ENCODE data around the gene YBEY.

Gene YBEY

DNA sequence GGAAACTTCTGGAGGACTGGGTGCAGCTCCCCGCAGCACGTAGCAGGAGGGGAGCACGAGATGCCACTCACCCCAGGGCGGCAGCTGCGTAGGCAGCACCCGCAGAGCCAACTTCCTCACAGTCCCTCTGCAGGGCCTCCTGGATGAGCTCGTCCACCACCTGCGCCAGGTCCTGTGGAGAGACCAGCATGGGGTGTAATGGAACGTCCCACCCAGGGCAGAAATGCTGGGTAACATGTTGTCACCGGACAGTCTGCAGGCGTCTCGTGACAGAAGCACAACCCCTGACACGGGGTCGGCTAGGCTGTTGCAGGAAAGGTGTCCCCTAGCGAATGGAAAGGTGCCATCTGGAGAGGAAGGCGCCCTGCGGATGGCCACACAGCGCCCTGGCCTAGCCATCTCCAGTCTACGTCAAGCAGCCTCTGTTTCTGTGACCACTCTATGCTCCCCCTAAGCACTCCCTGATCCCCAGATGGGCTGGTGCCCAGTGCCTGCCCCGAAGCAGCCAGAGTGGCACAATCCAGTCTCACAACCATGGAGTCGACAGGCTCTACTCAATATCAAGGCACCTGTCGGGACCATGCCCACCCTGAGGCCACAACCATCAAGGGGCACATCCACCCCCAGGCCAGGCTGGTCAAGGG lies 22.0 kb upstream of the YBEY start:
- no peak overlapping the region for H3K4me3 ChIP-seq (ENCODE audit: low read depth, low read length)

DNA sequence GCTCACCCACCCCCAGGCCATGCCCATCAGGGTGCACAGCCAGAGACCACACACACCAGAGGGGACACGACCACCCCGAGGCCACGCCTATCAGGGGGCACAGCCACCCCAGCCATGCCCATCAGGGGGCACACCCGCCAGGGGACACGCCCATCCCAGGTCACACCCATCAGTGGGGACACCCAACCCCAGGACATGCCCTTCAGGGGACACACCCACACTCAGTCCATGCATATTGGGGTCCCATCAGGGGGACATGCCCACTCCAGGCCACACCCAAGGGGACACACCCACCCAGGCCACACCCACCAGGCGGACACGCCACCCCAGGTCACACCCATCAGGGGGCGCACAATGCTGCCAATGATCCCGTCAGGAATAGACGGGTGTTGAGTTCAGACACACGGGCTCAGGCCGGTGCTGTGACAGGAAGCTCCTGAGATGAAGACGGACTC lies 21.4 kb upstream of the YBEY start:
- no peak overlapping the region for H3K4me3 ChIP-seq (ENCODE audit: low read depth, low read length)

DNA sequence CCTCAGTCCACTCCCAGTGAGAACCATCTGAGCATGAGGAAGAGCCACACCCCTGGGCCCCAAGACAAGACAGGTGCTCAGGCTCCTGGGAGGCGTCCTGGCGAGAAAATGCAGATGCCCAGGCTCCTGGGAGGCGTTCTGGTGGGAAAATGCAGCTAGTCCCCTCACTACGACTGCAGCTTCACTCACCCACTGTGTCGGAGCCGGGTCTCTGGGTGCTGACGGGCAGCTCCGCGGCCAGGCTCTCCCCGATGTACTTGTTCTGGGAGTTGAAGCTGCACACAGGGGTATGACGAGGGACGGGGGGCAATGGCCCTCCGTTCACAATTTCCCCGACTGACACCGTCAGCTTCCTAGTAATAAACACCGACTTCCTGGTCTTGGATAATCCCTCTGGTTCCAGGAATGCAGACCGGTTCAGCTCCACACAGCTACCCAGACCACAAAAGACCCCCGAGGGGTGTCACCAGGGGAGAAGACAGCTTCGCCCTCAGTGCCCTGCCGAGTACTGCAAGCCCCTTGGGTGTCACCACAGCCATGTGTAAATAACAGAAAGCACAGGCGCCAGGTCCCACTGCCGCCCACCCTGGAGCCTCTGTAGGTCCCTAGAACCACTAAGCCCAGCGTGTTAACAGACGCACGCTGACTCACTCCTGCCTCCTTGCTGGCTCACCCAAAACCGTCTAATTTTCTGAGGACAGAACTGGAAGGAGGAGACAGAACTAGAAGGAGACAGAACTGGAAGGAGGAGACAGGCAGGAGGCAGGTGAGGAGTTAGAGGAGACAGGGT lies 20.2 kb upstream of the YBEY start:
- no peak overlapping the region for H3K4me3 ChIP-seq (ENCODE audit: low read depth, low read length)

DNA sequence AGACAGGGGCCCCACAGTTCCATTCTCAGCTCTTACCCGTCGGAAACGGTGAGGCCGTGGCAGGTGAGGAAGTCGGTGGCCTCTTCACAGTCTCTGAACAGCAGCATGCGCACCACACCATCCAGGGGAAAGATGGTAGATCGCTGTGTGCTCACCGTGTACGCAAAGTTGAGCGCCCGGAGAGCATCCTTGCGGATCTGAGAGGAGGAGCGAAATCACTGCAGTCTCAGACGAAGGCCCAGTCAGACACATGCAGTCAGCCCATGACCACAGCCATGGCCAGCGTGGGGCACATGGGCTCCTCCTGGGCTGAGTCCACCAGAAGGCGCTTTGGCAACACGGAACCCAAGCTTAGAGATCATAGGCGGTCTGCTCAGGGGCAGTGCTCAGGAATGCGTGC lies 19.2 kb upstream of the YBEY start:
- no peak overlapping the region for H3K4me3 ChIP-seq (ENCODE audit: low read depth, low read length)

DNA sequence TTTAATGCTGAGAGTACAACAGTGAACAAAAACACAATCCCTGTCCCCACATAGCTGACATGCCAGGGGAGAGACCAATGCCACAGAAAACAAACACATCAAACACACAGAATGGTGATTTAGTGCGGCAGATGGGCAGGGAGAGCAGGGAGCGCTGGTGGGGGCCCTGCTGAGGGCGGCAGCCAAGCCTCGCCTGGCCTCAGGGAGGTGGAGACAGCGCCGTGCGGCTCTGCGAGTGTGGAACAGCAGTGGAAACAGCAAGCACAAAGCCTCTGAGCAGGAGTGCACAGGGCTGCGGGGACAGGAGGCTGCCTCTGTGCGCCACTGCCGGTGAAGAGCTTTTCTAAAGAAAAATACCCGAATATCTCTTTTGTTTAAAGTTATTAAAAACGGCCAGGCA lies 17.8 kb upstream of the YBEY start:
- no peak overlapping the region for H3K4me3 ChIP-seq (ENCODE audit: low read depth, low read length)

DNA sequence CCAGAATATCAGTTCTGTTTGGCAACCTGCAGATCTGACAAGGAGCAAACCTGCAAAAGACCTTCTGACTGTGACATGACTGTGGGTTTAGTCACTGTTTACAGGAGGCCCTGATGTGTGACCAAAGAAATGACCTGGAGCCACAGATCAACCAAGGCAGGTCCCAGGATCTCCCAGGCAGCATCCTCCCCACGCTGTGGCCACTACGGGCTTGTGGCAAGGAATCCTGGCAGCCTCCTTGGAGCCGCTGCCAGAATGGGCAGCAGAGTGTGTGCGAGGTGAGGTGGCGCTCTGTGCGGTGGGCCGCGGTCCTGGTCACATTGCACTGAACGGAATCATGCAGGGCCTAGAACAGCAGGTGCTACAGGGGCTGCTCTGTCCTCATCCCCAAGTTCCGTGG lies 16.7 kb upstream of the YBEY start:
- no peak overlapping the region for H3K4me3 ChIP-seq (ENCODE audit: low read depth, low read length)

DNA sequence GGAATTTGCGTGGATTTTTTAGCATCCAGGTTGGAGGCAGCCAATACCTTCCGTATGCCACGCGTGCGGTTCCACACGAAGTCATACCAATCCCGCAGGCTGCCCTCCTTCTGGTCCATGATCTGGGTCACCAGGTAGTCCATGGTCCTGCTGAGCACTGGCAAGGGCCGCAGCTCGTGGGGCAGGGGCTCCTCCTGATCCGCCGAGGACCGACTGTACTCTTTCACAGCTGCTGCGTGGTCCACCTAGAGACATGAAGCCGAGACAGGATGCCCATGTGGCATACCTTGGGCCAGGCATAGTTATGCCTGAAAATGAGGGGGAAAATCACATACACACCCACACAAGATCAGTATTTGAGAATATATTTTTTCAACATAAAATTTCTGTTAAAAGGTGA lies 12.8 kb upstream of the YBEY start:
- no peak overlapping the region for H3K4me3 ChIP-seq (ENCODE audit: low read depth, low read length)

DNA sequence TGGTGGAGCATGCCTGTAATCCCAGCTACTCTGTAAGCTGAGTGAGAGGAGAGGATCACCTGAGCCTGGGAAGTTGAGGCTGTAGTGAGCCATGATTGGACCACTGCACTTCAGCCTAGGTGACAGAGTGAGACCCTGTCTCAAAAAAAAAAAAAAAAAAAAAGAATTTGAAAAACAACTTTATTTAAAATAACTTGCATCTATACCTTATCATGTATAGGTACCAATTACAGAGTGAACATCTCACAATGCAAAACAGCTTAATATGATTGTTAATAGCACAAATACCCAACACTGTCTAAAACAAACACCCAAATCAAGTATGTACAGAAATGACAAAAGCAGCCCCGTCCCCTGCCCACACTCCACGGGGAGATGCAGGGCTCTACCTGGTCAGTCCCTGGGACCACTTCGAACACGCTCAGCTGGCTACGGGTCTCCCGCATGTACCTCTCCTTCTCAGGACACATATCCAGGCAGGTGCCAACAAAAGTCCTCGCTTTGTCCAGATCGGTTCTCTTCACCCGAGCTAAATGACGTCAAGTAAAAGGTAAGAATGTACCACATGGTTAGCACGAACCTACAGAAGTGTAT lies 11.2 kb upstream of the YBEY start:
- no peak overlapping the region for H3K4me3 ChIP-seq (ENCODE audit: low read depth, low read length)

DNA sequence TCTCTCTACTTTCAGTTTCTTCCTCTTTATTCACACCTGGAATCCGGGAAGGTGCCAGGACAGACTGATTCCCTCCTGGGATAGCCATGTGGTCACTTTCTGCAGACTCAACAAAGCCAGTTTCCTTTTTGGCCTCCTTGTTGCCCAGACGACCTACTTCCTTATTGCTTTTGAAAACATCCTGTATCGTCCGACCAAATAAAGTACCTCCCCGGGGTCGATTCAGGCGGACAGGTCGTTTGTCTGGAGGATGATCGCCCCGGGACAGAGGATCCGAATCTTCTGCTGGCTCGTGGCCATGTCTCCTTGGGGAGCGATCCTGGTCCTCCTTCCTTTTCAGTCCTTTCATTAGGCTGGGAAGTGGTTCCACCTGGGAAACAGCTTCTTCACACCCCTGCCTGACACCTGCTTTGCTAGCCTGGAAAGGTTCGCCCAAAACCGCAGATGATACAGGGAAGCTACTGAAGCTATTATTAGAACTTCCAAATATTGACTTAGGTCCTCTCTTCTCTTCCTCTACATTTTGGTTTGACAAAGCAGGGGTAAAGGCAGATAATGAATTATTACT lies 2.0 kb upstream of the YBEY start:
- no peak overlapping the region for H3K4me3 ChIP-seq (ENCODE audit: low read depth, low read length)

DNA sequence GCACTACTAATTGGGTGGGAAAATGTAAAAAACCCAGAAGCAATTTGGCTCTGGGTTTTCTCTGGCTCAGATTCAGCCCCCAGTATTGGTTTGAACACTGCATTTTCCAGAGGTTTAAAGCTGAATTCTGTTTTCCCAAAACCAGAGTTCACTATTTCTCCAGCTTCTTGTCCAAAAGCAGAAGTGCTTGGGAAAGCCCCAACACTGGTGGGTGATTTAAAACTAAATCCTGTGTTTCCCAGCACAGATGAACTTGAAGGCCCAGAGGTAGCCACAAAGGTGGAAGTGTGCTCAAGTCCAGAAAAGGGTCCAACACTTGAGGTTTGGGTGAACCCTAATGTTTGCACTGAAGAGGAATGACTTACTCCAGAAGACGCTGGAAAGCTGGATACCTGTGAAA lies 1.4 kb upstream of the YBEY start:
- peak overlapping the region; percentile 77 for H3K4me3 ChIP-seq (ENCODE audit: low read depth, low read length)

DNA sequence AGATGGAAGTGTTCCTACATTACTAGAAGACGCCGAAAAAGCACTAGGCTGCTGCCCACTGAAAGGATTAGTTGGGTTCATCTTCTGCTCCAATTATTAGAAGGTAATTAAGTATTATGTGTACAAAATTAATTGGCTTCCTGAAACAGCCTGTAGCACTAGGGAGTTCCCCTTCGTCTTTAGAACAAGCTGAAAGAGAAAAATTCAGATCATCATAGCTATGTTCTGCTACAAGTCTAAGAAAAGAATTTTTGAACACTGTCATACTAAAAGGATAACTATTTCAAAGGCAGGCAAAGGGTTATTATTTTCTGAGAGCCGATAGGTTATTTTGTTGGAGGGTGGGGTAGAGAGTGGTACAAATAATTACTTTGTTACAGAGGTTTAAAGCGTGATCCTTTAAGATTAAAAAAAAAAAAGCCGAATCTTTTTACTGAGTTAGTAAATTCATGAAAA lies 908 bp upstream of the YBEY start, which contains the start of gene MCM3AP:
MCM3AP (minus strand) TSS at position 406 of the 456 bp plus-strand sequence; CDS start at position 81, 325 bp downstream.
- H3K4me3 ChIP-seq (ENCODE audit: low read depth, low read length): peak within 1 kb of the TSS; percentile 77

DNA sequence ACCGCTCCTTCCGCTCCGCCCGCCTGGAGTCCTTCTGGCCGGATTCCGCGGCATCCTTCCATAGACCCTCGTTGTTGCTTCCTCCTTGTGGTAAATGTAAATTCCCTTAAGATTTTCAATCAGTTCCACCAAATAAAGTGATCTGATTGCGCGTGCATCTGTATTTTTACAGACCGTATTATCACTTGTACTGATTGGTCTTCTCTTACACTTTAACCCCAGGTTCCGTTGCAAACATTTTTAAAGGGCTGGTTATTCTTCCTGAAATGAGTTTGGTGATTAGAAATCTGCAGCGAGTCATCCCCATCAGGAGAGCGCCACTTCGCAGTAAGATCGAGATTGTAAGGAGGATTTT lies 483 bp downstream of the YBEY start:
- H3K4me3 ChIP-seq (ENCODE audit: low read depth, low read length): peak overlapping the region; percentile 77

DNA sequence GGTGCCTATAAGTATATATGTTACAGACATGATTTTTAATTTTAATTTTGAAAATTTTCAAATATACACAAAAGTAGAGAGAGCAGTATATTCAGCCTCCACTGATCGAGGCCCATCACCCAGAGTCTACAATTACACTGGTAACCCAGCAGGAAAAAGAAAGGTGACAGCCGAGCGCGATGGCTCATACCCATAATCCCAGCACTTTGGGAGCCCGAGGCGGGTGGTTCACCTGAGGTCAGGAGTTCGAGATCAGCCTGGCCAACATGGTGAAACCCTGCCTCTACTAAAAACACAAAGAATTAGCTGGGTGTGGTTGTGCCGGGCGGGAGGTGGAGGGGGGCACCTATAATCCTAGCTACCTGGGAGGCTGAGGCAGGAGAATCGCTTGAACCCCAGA lies 1.4 kb downstream of the YBEY start:
- no peak overlapping the region for H3K4me3 ChIP-seq (ENCODE audit: low read depth, low read length)

DNA sequence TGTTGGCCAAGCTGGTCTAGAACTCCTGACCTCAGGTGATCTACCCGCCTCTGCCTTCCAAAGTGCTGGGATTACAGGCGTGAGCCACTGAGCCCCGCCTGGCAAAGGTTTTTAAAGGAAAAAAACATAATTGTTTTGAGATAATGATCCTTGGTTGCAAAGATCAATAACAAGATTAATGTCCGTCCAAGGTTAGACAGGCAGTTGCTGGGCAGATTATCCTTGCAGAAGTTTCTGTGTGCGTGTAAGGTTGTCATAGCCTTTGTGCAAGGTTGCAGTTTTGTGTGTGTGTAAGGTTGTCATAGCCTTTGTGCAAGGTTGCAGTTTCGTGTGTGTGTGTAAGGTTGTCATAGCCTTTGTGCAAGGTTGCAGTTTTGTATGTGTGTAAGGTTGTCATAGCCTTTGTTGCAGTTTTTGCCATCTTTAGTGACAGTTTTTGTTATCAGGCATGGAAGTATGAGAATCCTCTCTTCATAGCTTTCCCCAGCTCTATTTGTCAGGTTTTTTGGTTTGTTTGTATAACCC lies 3.6 kb downstream of the YBEY start:
- H3K4me3 ChIP-seq (ENCODE audit: low read depth, low read length): no peak overlapping the region

DNA sequence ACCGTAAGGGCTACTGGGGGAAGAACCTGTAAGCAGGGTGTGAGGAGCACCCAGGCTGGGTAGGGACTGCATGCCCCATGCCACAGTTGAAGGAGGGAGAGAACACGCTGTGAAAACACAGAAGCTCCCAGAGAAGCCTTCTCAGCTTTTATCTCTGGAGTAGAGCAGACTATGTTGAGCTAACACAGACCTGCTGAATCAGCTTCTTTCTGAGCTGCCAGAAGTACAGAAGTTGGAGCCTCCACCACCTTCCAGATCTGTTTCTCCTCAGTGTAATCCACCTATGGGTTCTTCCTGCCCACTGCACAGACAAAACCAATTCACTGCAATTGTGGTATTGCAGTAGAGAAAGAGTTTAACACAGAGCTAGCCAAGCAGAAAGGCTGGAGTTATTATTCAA lies 5.4 kb downstream of the YBEY start:
- H3K4me3 ChIP-seq (ENCODE audit: low read depth, low read length): no peak overlapping the region

DNA sequence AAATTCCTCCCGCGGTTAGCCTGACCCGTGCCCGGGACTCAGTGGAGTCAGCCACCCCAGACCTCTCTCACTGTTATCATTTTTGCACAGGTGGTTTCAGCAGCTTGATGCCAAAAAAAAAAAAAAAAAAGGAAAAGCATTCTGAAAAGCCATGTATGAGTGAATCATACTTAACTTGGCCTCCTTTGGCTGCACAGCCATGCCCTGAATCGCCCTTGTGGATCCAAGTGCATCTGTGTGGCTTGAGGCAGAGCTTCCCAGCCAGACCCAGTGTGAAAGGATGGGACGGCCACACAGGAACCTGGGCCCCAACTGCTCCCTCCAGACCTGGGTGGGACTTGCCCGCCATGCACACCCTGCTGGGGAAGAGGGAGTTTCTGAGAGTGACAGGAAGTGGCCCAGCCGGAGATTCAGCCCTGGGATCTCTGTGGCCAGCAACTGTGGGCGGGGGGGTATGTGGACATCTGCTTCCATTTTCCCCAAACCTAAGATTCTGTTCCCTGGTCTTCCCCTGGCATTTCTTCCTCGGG lies 8.6 kb downstream of the YBEY start:
- H3K4me3 ChIP-seq (ENCODE audit: low read depth, low read length): no peak overlapping the region

DNA sequence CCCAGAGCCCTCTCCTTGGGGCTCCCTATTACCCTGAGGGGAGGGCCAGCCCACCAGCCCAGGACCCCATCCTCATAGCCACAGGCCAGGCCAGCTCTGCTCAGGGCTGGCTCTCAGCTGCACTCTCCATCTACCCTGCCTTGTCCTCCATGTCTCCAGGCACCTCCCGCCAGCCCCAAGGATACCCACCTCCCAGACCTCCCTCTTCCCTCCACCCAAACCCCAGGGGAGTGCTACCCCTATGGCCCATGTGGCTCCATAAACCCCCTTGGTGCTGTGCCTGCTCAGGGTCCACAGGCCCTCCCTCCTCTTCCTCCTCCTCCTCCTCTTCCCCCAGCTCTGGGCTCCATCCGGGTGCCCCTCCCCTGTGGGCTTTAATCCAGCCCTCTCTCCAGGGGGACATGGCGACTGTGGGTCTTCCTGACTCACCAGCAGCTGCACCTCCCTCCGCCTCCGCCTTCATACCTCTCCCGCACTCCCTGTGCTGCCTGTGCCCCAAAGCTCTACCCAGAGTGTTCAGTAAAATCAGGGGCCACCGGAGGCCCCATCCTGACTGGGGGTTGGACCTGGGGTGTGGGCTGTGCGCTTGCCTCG lies 9.1 kb downstream of the YBEY start:
- H3K4me3 ChIP-seq (ENCODE audit: low read depth, low read length): no peak overlapping the region

DNA sequence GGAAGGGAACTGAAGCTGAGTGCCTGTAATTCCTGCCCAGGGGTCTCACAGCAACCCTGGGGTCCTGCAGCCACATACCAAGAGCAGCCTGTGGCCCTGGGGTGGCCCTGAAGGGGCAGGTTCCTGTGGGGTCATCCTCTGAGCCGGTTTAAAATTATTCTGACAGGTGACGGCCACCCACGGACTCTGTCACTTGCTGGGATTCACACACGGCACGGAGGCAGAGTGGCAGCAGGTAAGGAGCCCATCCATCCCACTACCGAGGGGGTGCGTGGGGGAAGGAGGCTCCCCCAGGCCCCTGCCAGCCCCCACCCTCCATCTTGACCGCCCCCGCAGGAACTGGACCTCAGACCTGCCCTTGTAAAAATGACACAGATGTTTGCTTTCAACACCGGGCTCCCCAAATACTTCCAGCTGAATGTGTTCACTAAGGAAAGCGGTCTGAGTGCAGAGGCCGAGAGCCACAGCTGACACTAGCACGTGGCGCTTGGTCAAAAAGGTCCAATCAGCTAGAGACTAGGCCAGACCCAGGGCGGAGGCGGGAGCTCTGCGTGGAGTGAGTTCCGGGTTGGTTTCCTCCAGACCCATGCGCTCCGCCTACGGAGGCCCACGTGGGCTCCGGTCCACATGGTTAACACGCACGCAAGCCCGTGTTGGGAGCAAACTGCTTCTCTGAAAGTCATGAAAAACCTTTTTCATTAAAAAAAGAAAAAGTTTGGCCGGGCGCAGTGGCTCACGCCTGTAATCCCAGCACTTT lies 10.0 kb downstream of the YBEY start:
- no peak overlapping the region for H3K4me3 ChIP-seq (ENCODE audit: low read depth, low read length)

DNA sequence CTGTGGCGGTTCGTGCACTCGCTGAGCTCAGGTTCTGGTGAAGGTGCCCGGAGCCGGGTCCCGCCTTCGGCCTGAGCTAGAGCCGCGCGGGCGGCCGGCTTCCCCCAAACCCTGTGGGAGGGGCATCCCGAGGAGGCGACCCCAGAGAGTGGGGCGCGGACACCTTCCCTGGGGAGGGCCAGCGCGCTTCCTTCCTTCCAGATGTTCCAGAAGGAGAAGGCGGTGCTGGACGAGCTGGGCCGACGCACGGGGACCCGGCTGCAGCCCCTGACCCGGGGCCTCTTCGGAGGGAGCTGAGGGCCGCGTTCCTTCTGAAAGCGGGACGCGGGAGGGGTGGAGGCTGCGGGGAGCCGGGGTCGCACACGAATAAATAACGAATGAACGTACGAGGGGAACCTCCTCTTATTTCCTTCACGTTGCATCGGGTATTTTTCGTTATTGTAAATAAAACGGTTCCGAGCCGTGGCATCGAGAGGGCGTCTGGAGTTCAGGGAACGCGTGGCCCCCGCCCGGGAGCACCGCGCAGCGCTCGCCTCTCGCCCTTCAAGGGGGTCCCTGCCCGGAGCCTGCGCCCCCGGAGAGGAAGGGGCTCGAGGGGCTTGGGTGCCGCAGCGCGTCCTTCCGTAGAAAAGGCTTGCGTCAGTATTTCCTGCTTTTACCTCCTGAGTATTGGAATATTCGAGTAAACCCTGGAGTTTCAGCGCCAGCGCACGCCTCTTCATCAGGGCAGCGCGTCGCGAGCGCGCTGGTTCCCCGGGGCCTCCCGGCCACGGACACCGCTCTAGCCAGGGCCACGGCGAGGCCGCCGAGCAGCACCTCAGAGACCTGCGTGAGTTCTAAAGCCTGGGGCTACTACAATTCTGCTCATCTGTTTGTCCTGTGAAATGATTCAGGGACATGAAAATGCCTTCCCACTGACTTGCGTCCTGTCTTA lies 11.5 kb downstream of the YBEY start:
- no peak overlapping the region for H3K4me3 ChIP-seq (ENCODE audit: low read depth, low read length)
